T-helper 1 cell treated with Interleukin-12 subunit alpha and Interleukin-12 subunit beta and Interleukin-4 antibody, amounts not matched to agents 30 μg/mL and 1 μg/mL, for 36 hours (primary cell): ENCODE results near the gene TRABD2B.

ENCODE experiments used
- H3K27ac Mint-ChIP-seq: one replicate; pipeline ENCODE4 v1.8.0; 2021; ENCODE audit warnings: mild to moderate bottlenecking, mixed read lengths
- H3K27me3 Mint-ChIP-seq: one replicate; pipeline ENCODE4 v1.8.0; 2021; ENCODE audit warnings: low read depth, mixed read lengths
- H3K36me3 Mint-ChIP-seq: one replicate; pipeline ENCODE4 v1.8.0; 2021; ENCODE audit warnings: low read depth, mixed read lengths
- H3K4me1 Mint-ChIP-seq: one replicate; pipeline ENCODE4 v1.8.0; 2021; ENCODE audit warnings: low read depth, mixed read lengths
- H3K4me3 Mint-ChIP-seq: one replicate; pipeline ENCODE4 v1.8.0; 2021; ENCODE audit warnings: mild to moderate bottlenecking, moderate library complexity, mixed read lengths
- H3K9me3 Mint-ChIP-seq: one replicate; pipeline ENCODE4 v1.8.0; 2021; ENCODE audit warnings: mixed read lengths

TRABD2B gene

GRCh38 chr1:47756006-47756405 is 241.2 kb downstream of the TRABD2B start:
- H3K4me3 Mint-ChIP-seq: no peak overlapping the region
- no peak overlapping the region for H3K27ac Mint-ChIP-seq
- H3K4me1 Mint-ChIP-seq: no peaks in the 10 kb centered on the region
- no peaks in the 10 kb centered on the region for H3K36me3 Mint-ChIP-seq
- H3K9me3 Mint-ChIP-seq: no peaks in the 10 kb centered on the region
- H3K27me3 Mint-ChIP-seq: peaks cover 5% of the 10 kb centered on the region

GRCh38 chr1:47755101-47755990 is 241.8 kb downstream of the TRABD2B start:
- peaks cover 5% of the 10 kb centered on the region for H3K27me3 Mint-ChIP-seq

GRCh38 chr1:47754221-47754620 is 243.0 kb downstream of the TRABD2B start:
- no peak overlapping the region for H3K4me3 Mint-ChIP-seq

More at GRCh38 chr1:47755101-47755990, 241.8 kb downstream of the TRABD2B start:
- Mint-ChIP-seq H3K27ac (no peak overlapping the region), H3K4me1 (no peaks in the 10 kb centered on the region), H3K4me3 (no peak overlapping the region), H3K36me3 (no peaks in the 10 kb centered on the region), H3K9me3 (no peaks in the 10 kb centered on the region)

DNA sequence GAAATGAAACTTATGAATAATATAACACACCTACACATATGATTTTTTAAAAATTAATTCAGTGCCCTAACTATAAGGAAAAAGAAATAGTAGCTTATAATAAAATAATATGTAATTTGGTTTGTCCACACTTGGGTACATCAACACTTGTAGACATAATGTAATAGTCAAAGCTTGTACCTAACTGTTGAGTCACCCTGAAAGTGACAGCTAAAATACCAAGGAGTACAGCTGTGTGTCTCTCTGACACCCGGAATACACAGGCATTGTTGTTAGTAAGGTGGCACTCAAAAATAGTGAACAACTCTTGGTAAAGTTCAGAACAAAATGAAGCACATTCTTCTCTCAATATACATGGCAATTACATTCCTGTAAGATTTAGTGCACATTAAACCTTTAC is 243.4 kb downstream of the TRABD2B start:
- no peaks in the 10 kb centered on the region for H3K9me3 Mint-ChIP-seq
- no peaks in the 10 kb centered on the region for H3K4me1 Mint-ChIP-seq
- no peak overlapping the region for H3K4me3 Mint-ChIP-seq
- H3K36me3 Mint-ChIP-seq: no peaks in the 10 kb centered on the region
- H3K27ac Mint-ChIP-seq: no peak overlapping the region
- H3K27me3 Mint-ChIP-seq: peaks cover 5% of the 10 kb centered on the region

More at GRCh38 chr1:47754221-47754620, 243.0 kb downstream of the TRABD2B start:
- Mint-ChIP-seq H3K4me1 (no peaks in the 10 kb centered on the region), H3K36me3 (no peaks in the 10 kb centered on the region), H3K27ac (no peak overlapping the region), H3K9me3 (no peaks in the 10 kb centered on the region), H3K27me3 (peaks cover 5% of the 10 kb centered on the region)

DNA sequence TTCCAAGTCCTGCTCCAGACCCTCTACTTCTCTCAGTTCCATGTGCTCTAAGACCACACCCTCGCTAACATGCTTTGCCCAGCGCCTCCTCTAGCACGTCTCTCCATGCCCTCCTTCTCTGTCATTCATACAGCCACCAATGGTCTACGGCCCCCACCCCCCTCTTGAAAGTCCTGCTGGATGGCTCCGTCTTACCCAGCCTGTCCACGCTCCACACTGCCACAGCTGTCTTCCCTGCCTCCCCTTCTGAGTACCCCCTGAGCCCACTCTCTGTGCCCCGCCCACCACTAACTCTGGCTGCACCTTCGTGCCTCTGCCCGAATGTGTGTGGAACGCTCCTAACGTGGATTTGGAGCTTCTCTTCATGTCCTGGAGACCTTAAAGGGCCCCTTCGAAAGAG is 244.6 kb downstream of the TRABD2B start:
- Mint-ChIP-seq H3K27ac (no peak overlapping the region), H3K9me3 (no peaks in the 10 kb centered on the region), H3K4me3 (no peak overlapping the region), H3K4me1 (no peaks in the 10 kb centered on the region), H3K27me3 (peaks cover under 1% of the 10 kb centered on the region), H3K36me3 (no peaks in the 10 kb centered on the region)

GRCh38 chr1:47751996-47752451 is 245.2 kb downstream of the TRABD2B start:
- Mint-ChIP-seq H3K27me3 (no peaks in the 10 kb centered on the region), H3K27ac (no peak overlapping the region), H3K4me1 (no peaks in the 10 kb centered on the region), H3K4me3 (no peak overlapping the region), H3K36me3 (no peaks in the 10 kb centered on the region), H3K9me3 (no peaks in the 10 kb centered on the region)

GRCh38 chr1:47751193-47751592 is 246.0 kb downstream of the TRABD2B start:
- H3K27me3 Mint-ChIP-seq: no peaks in the 10 kb centered on the region
- H3K4me3 Mint-ChIP-seq: no peak overlapping the region
- H3K9me3 Mint-ChIP-seq: no peaks in the 10 kb centered on the region
- no peak overlapping the region for H3K27ac Mint-ChIP-seq
- H3K4me1 Mint-ChIP-seq: no peaks in the 10 kb centered on the region
- no peaks in the 10 kb centered on the region for H3K36me3 Mint-ChIP-seq

GRCh38 chr1:47745715-47746609 is 251.2 kb downstream of the TRABD2B start:
- H3K4me1 Mint-ChIP-seq: no peaks in the 10 kb centered on the region
- H3K36me3 Mint-ChIP-seq: no peaks in the 10 kb centered on the region

GRCh38 chr1:47742890-47743760 is 254.1 kb downstream of the TRABD2B start:
- Mint-ChIP-seq H3K27ac (no peak overlapping the region), H3K4me1 (no peaks in the 10 kb centered on the region), H3K9me3 (peaks cover 10% of the 10 kb centered on the region), H3K27me3 (peaks cover 24% of the 10 kb centered on the region), H3K4me3 (no peak overlapping the region), H3K36me3 (no peaks in the 10 kb centered on the region)

More at GRCh38 chr1:47745715-47746609, 251.2 kb downstream of the TRABD2B start:
- Mint-ChIP-seq H3K4me3 (no peak overlapping the region), H3K27me3 (peaks cover 13% of the 10 kb centered on the region), H3K27ac (no peak overlapping the region), H3K9me3 (peaks cover 10% of the 10 kb centered on the region)

GRCh38 chr1:47738560-47739182 is 258.5 kb downstream of the TRABD2B start:
- no peaks in the 10 kb centered on the region for H3K4me1 Mint-ChIP-seq
- H3K27me3 Mint-ChIP-seq: peaks cover 16% of the 10 kb centered on the region
- H3K9me3 Mint-ChIP-seq: peaks cover 10% of the 10 kb centered on the region
- H3K36me3 Mint-ChIP-seq: no peaks in the 10 kb centered on the region
- no peak overlapping the region for H3K4me3 Mint-ChIP-seq
- no peak overlapping the region for H3K27ac Mint-ChIP-seq

DNA sequence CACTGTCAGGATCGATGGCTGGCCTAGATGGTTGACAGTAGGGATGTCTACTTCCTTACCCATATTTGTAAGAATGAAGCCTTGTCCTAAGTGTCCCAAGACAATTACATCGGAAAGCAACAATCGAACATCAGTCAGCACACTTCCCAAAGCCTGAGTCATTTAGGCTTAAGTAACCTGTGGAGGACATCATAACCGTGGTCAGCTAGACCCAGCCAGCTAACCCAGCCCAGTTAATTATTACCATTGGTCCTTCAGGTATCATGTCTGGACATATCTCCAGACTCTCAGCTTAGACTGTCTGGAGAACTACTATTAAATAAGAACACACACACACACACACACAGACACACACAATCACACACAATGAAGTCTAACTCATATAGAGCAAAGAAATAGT is 264.7 kb downstream of the TRABD2B start:
- peaks cover 19% of the 10 kb centered on the region for H3K27me3 Mint-ChIP-seq
- H3K4me1 Mint-ChIP-seq: no peaks in the 10 kb centered on the region
- H3K4me3 Mint-ChIP-seq: no peak overlapping the region
- H3K9me3 Mint-ChIP-seq: no peaks in the 10 kb centered on the region
- no peaks in the 10 kb centered on the region for H3K36me3 Mint-ChIP-seq
- no peak overlapping the region for H3K27ac Mint-ChIP-seq

DNA sequence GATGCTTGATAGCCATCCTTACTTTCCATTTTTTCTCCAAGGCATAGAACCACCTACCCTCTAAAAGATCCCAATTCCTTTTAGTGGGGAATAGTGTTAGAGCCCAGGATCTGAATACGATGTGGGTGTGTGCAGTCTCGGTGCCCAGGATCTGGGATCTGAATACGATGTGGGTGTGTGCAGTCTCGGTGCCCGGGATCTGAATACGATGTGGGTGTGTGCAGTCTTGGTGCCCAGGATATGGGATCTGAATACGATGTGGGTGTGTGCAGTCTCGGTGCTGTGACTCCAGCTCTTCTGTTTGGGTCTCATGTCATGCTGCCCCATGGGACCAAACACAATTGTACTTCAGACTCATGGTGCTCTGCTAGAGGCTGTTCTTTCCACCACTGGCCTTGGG is 265.5 kb downstream of the TRABD2B start:
- no peak overlapping the region for H3K27ac Mint-ChIP-seq
- no peaks in the 10 kb centered on the region for H3K4me1 Mint-ChIP-seq
- no peak overlapping the region for H3K4me3 Mint-ChIP-seq
- H3K9me3 Mint-ChIP-seq: no peaks in the 10 kb centered on the region
- H3K36me3 Mint-ChIP-seq: no peaks in the 10 kb centered on the region
- H3K27me3 Mint-ChIP-seq: peaks cover 26% of the 10 kb centered on the region

DNA sequence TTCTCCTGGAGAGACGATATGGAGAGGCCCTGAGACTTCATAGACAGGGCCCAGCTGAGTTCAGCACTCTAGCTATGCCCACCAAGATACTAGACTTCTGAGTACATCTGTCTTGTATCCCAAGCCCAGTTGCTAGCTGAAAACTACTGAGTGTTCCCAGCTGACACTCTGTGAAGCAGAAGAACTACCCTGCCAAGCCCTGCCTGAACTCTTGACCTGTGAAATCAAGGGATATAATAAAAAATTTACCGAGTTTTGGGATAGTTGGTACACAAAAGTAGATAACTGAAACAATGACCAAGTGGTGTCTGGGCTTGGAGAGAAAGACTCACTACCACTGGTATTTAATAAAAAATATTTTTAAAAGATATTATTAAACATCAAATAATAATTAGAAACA is 267.5 kb downstream of the TRABD2B start:
- no peak overlapping the region for H3K4me3 Mint-ChIP-seq
- peaks cover 4% of the 10 kb centered on the region for H3K4me1 Mint-ChIP-seq
- peaks cover 42% of the 10 kb centered on the region for H3K27me3 Mint-ChIP-seq
- H3K27ac Mint-ChIP-seq: no peak overlapping the region
- H3K9me3 Mint-ChIP-seq: no peaks in the 10 kb centered on the region
- no peaks in the 10 kb centered on the region for H3K36me3 Mint-ChIP-seq
